ENCODE data around the gene CYTH2. TPM values are rescaled to one million over a fixed set of nuclear protein-coding genes. Genes with fewer than 3 reads are reported as not detected.

CYTH2 gene
- total and polyA plus RNA-seq, 2 experiments from 2014 or later = 41.1 to 60.4 TPM

GRCh38 chr19:48524732-48525131, 55.6 kb downstream of the CYTH2 start (continued):
- TF ChIP-seq NANOG (IDR thresholded peaks at IDR 0.05; ENCODE audit: borderline replicate concordance) = no peak
- TF ChIP-seq POLR2AphosphoS5 (IDR thresholded peaks at IDR 0.05; ENCODE audit: low read depth) = no peak

DNA sequence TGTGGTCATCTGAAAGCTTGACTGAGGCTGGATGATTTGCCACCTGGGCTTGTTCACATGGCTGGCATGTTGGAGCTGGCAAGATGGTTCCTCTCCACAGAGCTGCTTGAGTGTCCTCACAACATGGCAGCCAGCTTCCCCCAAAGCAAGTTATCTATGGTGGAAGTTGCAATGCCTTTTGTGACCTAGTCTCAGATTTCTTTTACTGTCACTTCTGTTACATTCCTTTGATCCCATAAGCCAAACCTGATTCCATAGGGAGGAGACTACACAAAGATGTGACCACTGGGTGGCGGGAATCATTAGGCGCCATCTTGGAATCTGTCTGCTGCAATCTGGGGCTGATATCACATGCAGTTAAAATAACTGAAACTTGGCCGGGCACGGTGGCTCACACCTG, 60.0 kb downstream of the CYTH2 start:
- DNase-seq (ENCODE audit: low spot score) (peak; percentile 51), ATAC-seq (no peak)
- H3K27me3 ChIP-seq (ENCODE audit: insufficient read depth) = no peaks in the 10 kb centered on the region
- H4K20me1 ChIP-seq (replicated peaks; ENCODE audit: insufficient read depth) = no peaks in the 10 kb centered on the region
- H3K9me2 ChIP-seq (ENCODE audit: insufficient read depth) = no peaks in the 10 kb centered on the region
- no peak overlapping the region for H3K27ac ChIP-seq (ENCODE audit: low read depth)
- peak overlapping the region; percentile 25; the same call in 1 of the 2 replicates for H2AFZ ChIP-seq
- no peaks in the 10 kb centered on the region for H3K4me1 ChIP-seq (ENCODE audit: insufficient read depth)
- H3K79me2 ChIP-seq (replicated peaks; ENCODE audit: insufficient read depth) = no peaks in the 10 kb centered on the region
- H3K4me1 Mint-ChIP-seq = peaks cover 7% of the 10 kb centered on the region
- peaks cover 45% of the 10 kb centered on the region for H3K9me3 Mint-ChIP-seq
- peaks cover 8% of the 10 kb centered on the region; the same call in 1 of the 2 replicates for H3K36me3 ChIP-seq (ENCODE audit: insufficient read depth)
- TF ChIP-seq STAT1 (IDR thresholded peaks at IDR 0.05; ENCODE audit: unreplicated experiment) (no peak), CTCF (conservative IDR thresholded peaks at IDR 0.05; ENCODE audit: low read depth in 2 of 2) (peak; percentile 18 to 24; a peak in 3 of 4 replicates)
- peaks cover 12% of the 10 kb centered on the region for H3K27me3 Mint-ChIP-seq (ENCODE audit: insufficient read depth, low read depth, poor library complexity)
- H3K4me2 ChIP-seq = no peak overlapping the region
- H3K4me3 Mint-ChIP-seq = no peak overlapping the region; the same call in 2 of the 3 replicates
- H3K27ac Mint-ChIP-seq = no peak overlapping the region
- H3K4me3 ChIP-seq = no peak overlapping the region
- H3F3A ChIP-seq (replicated peaks; ENCODE audit: low read depth) = no peaks in the 10 kb centered on the region
- peaks cover 22% of the 10 kb centered on the region; the same call in 2 of the 3 replicates for H3K36me3 Mint-ChIP-seq (ENCODE audit: low read depth)

GRCh38 chr19:48530066-48530720, 61.0 kb downstream of the CYTH2 start:
- Mint-ChIP-seq H3K27ac (no peak overlapping the region), H3K27me3 (ENCODE audit: insufficient read depth, low read depth, poor library complexity) (peaks cover 12% of the 10 kb centered on the region), H3K4me3 (no peak overlapping the region), H3K4me1 (peaks cover 7% of the 10 kb centered on the region), H3K36me3 (ENCODE audit: low read depth) (peaks cover 20% of the 10 kb centered on the region; the same call in 2 of the 3 replicates), H3K9me3 (peaks cover 37% of the 10 kb centered on the region)
- H3K79me2 ChIP-seq (replicated peaks; ENCODE audit: insufficient read depth) = no peaks in the 10 kb centered on the region
- H2AFZ ChIP-seq = peak overlapping the region; percentile 94
- no peak overlapping the region for H3K4me3 ChIP-seq
- H3K27ac ChIP-seq (ENCODE audit: low read depth) = no peak overlapping the region
- no peaks in the 10 kb centered on the region for H3K4me1 ChIP-seq (ENCODE audit: insufficient read depth)
- TF ChIP-seq POLR2AphosphoS5 (IDR thresholded peaks at IDR 0.05; ENCODE audit: low read depth) = no peak
- TF ChIP-seq EZH2phosphoT487 (IDR thresholded peaks at IDR 0.05; ENCODE audit: unreplicated experiment) = no peak
- ATAC-seq (no peak), DNase-seq (ENCODE audit: low spot score) (peak; percentile 38)
- no peaks in the 10 kb centered on the region for H3F3A ChIP-seq (replicated peaks; ENCODE audit: low read depth)
- H3K27me3 ChIP-seq (ENCODE audit: insufficient read depth) = no peaks in the 10 kb centered on the region
- no peaks in the 10 kb centered on the region for H3K9me2 ChIP-seq (ENCODE audit: insufficient read depth)
- peaks cover 8% of the 10 kb centered on the region; the same call in 1 of the 2 replicates for H3K36me3 ChIP-seq (ENCODE audit: insufficient read depth)
- H3K4me2 ChIP-seq = no peak overlapping the region
- H4K20me1 ChIP-seq (replicated peaks; ENCODE audit: insufficient read depth) = no peaks in the 10 kb centered on the region

DNA sequence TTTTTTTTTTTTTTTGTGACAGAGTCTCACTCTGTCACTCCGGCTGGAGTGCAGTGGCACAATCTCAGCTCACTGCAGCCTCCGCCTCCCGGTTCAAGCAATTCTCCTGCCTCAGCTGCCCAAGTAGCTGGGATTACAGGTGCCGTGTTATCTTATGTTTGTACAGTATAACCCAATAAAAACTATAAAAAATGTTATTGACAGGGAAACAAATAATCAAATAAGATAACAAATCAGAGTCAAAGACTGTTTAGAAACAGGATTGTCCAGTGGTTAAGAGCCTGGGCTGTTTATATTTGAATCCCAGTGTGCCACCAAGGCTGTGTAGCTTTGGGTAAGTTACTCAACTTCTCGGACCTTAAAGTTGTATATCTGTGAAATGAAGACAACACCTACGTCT, 61.6 kb downstream of the CYTH2 start:
- H3K4me3 ChIP-seq = no peak overlapping the region
- peaks cover 37% of the 10 kb centered on the region for H3K9me3 Mint-ChIP-seq
- TF ChIP-seq, protein P1, sequence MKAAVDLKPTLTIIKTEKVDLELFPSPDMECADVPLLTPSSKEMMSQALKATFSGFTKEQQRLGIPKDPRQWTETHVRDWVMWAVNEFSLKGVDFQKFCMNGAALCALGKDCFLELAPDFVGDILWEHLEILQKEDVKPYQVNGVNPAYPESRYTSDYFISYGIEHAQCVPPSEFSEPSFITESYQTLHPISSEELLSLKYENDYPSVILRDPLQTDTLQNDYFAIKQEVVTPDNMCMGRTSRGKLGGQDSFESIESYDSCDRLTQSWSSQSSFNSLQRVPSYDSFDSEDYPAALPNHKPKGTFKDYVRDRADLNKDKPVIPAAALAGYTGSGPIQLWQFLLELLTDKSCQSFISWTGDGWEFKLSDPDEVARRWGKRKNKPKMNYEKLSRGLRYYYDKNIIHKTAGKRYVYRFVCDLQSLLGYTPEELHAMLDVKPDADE (IDR thresholded peaks at IDR 0.05) = no peak
- TF ChIP-seq NANOG (IDR thresholded peaks at IDR 0.05; ENCODE audit: borderline replicate concordance) = no peak
- TF ChIP-seq ZNF331 (CRISPR knock-in tag; IDR thresholded peaks at IDR 0.05; ENCODE audit: low read depth) = no peak
- no peak for TF ChIP-seq JUNB (IDR thresholded peaks at IDR 0.05; ENCODE audit: unreplicated experiment)
- no peak for TF ChIP-seq STAT1 (IDR thresholded peaks at IDR 0.05; ENCODE audit: unreplicated experiment)
- TF ChIP-seq POLR2AphosphoS5 (IDR thresholded peaks at IDR 0.05; ENCODE audit: low read depth) = no peak
- TF ChIP-seq REST (IDR thresholded peaks at IDR 0.05; ENCODE audit: unreplicated experiment) = no peak
- TF ChIP-seq EZH2phosphoT487 (IDR thresholded peaks at IDR 0.05; ENCODE audit: unreplicated experiment) = no peak
- no peak for TF ChIP-seq CREB1 (CRISPR knock-in tag; IDR thresholded peaks at IDR 0.05; ENCODE audit: low read depth)

More for the DNA sequence above, 61.6 kb downstream of the CYTH2 start:
- Histone ChIP-seq H4K20me1 (replicated peaks; ENCODE audit: insufficient read depth) (no peaks in the 10 kb centered on the region), H3F3A (replicated peaks; ENCODE audit: low read depth) (no peaks in the 10 kb centered on the region), H3K36me3 (ENCODE audit: insufficient read depth) (peaks cover 8% of the 10 kb centered on the region; the same call in 1 of the 2 replicates), H3K4me2 (no peak overlapping the region), H3K79me2 (replicated peaks; ENCODE audit: insufficient read depth) (no peaks in the 10 kb centered on the region), H2AFZ (0 out of 2 replicates have a peak overlapping the region, but pooled peaks have one; percentile 18), H3K27me3 (ENCODE audit: insufficient read depth) (no peaks in the 10 kb centered on the region), H3K27ac (ENCODE audit: low read depth) (no peak overlapping the region), H3K4me1 (ENCODE audit: insufficient read depth) (no peaks in the 10 kb centered on the region), H3K9me2 (ENCODE audit: insufficient read depth) (no peaks in the 10 kb centered on the region)
- DNase-seq (ENCODE audit: low spot score) (no peak), ATAC-seq (no peak)
- H3K27ac Mint-ChIP-seq = no peak overlapping the region
- no peak overlapping the region for H3K4me3 Mint-ChIP-seq
- H3K27me3 Mint-ChIP-seq (ENCODE audit: insufficient read depth, low read depth, poor library complexity) = peaks cover 12% of the 10 kb centered on the region
- peaks cover 20% of the 10 kb centered on the region; the same call in 2 of the 3 replicates for H3K36me3 Mint-ChIP-seq (ENCODE audit: low read depth)
- H3K4me1 Mint-ChIP-seq = peaks cover 7% of the 10 kb centered on the region

Measured in GM23338 (cell line).